ENCODE measurements around the gene DISC1.

- TF ChIP-seq POLR2A (IDR thresholded peaks at IDR 0.05) (no peak), CTCF (IDR thresholded peaks at IDR 0.05) (no peak)
These were observed 390.0 kb downstream of the DISC1 start for GRCh38 chr1:232016616-232017015.
